HFF-Myc (cell line): ENCODE measurements around the gene ERCC6L2.

ENCODE experiments used
- DNase-seq: peaks from one replicate; pipeline ENCODE4 v3.0.0-alpha.2; 2011; ENCODE audit warnings: low read depth; ENCODE audit errors: extremely low read depth
- H3K4me3 ChIP-seq: replicated peaks from 2 replicates; pipeline ENCODE4 v1.5.1; 2011; ENCODE audit warnings: low read depth, mild to moderate bottlenecking, control low read depth, low read length
- TF ChIP-seq, protein P1 (sequence below): IDR thresholded peaks from 2 replicates; pipeline ENCODE4 v1.5.1; 2012; ENCODE audit warnings: mild to moderate bottlenecking, low read depth, low read length, control low read depth; ENCODE audit errors: missing control alignments

ERCC6L2 gene

DNA sequence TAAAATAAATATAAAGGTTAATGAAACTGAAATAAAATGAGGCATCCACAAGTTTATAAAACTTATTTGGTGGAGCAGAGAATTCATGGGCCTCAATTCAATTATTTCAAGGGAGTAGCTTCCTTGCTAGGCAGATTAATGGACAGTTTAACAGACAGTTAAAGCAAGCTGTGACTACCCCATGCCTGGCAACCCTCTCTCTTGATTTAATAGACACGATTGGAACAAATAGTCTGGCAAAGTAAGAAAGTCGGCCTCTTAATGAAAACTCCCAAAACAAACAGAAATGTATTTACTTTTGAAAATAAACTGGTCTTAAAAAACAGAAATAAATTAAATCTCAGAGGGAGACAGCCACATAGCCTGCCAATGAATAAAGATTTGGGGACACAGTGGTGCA is 40.1 kb upstream of the ERCC6L2 start:
- DNase-seq: no peak
- H3K4me3 ChIP-seq: no peak overlapping the region
- TF ChIP-seq, protein P1, sequence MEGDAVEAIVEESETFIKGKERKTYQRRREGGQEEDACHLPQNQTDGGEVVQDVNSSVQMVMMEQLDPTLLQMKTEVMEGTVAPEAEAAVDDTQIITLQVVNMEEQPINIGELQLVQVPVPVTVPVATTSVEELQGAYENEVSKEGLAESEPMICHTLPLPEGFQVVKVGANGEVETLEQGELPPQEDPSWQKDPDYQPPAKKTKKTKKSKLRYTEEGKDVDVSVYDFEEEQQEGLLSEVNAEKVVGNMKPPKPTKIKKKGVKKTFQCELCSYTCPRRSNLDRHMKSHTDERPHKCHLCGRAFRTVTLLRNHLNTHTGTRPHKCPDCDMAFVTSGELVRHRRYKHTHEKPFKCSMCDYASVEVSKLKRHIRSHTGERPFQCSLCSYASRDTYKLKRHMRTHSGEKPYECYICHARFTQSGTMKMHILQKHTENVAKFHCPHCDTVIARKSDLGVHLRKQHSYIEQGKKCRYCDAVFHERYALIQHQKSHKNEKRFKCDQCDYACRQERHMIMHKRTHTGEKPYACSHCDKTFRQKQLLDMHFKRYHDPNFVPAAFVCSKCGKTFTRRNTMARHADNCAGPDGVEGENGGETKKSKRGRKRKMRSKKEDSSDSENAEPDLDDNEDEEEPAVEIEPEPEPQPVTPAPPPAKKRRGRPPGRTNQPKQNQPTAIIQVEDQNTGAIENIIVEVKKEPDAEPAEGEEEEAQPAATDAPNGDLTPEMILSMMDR: no peak

DNA sequence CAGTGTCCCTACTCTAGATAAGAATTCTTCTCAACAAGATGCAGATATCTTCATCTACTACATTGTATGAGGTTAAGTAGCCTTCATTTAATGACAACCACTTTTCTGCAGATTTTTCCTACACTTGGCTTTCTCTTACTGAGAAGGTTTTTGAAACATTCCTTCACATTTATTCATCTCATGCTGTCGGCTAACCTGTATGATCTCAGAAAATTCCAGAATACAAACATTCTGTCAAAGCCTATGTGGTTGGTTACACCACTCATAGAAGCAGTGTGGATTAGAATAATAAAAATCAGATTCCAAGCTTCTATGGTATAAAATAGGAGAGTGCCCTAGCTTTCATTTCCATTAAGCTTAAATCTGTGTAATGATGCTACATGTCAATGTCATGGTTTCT is 39.4 kb upstream of the ERCC6L2 start:
- TF ChIP-seq, protein P1: no peak
- no peak overlapping the region for H3K4me3 ChIP-seq
- DNase-seq: no peak

DNA sequence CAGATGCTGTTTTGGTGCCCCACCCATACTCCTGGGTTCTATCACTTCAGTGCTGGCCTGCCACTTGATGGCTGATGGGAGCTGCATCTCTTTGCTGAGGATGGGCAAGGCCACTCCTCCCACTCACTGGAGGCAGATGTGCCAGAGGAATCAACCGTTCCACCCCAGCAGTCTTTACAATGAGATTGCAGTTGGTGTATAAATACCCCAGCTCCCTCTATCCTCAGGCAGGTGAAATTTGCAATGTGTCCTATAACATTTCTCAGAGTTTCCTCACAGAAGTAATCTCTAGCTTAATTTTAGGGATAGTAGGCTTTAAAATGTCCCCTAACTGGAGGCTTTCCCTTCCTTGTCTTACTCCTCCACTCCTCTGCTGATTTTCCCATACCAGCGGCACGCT is 36.5 kb upstream of the ERCC6L2 start:
- no peak overlapping the region for H3K4me3 ChIP-seq
- TF ChIP-seq, protein P1: no peak
- no peak for DNase-seq

DNA sequence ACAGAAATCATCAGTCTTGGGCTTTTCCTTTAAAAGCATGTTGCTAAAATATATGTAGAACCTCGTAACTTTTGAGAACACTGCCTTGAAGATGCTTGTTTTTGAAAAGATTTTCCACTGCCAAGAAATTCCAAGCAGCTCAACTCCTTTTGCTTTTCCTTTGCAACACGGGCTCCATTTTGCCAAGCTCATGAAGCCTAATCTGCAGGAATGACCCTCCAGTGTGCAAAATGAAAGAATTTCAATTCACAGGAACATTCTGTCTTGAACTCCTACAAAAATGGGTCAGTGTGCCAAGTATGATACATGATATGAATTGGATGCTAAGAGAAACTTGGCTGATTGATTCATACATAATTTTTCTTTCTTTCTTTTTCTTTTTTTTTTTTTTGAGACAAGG is 35.4 kb upstream of the ERCC6L2 start:
- H3K4me3 ChIP-seq: no peak overlapping the region
- DNase-seq: no peak
- TF ChIP-seq, protein P1: no peak

DNA sequence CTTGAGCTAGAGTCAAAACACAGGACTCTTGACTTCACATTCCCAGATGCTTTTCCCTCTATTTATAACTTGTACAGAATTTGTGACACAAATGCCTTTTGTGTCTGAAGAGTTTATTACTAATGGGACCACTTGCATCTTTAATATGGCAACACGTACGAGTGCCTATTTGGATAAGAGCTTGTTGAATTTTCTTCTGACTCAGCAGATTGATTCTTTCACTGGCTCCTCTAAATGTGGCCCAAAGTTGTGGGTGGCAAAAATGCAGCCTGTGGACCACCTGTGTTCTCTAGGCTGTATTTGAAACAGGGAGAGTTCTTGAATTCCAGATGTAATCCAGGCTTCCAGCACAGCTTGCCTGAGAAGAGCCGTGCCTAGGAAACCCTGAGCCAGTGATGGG is 34.1 kb upstream of the ERCC6L2 start:
- no peak for DNase-seq
- TF ChIP-seq, protein P1: no peak
- no peak overlapping the region for H3K4me3 ChIP-seq

DNA sequence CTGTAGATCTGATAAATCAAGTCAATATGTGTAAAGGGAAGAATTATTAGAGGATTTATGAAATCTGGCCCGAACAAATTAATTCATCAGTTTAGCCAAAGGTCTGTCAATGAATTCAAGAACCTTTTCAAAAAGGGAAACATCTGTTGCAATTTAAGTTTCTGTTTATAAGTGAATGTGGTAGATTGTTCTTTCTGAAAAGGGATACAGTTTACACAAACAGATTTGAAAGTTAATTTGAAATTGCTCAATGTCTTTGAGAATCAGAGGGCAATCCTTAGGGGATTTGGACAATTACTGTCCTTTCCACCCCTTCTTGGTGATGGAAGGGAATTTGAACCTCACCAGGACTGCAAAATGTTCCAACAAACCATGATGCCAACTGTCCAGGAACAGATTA is 29.7 kb upstream of the ERCC6L2 start:
- TF ChIP-seq, protein P1: no peak
- DNase-seq: no peak
- H3K4me3 ChIP-seq: no peak overlapping the region

DNA sequence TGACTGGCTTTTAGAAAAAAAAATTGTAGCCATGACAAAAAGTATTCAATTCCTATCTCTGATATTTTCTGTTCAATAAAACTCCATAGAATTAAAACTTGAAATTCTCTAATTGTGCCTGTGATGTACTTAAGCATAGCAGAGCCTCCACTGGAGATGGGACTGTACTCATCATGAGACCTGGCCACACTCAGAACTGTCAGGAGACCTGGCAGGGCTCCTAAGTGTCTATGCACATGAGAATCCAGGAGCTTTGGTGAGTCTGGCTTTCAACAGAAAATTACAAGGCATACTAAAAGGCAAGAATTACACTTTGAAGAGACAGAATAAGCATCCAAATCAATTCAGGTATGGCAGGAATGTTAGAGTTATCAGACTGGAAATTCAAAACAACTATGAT is 26.7 kb upstream of the ERCC6L2 start:
- H3K4me3 ChIP-seq: no peak overlapping the region
- TF ChIP-seq, protein P1: no peak
- no peak for DNase-seq
